Measurements from ENCODE around the gene FAM124A.
"Not testable (repeated sequence)": the region's sequence is repeated elsewhere in the genome, so short reads cannot be mapped to it uniquely, and the experiment has no call there.

DNA sequence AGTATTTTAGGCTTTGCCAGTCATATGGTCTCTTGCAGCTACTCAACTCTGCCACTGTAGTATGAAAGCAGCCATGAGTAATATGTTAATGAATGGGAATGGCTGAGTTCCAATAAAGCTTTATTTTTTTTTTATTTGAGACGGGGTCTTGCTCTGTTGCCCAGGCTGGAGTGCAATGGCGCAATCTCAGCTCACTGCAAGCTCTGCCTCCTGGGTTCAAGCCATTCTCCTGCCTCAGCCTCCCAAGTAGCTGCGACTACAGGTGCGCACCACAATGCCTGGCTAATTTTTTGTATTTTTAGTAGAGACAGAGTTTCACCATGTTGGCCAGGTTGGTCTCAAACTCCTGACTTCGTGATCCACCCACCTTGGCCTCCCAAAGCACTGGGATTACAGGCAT is 60.7 kb downstream of the FAM124A start:
- TF ChIP-seq CTCF (conservative IDR thresholded peaks at IDR 0.05; ENCODE audit: low read length); EZH2phosphoT487 (IDR thresholded peaks at IDR 0.05; ENCODE audit: borderline replicate concordance, low read depth, low read length): not testable (repeated sequence)

Measured in OCI-LY7 (cell line).